H9 (cell line): Measurements from ENCODE around the gene LAMB4. TPM values are rescaled to one million over a fixed set of nuclear protein-coding genes. Genes with fewer than 3 reads are reported as not detected.

Experiments used
- DNase-seq: peaks from one replicate; pipeline ENCODE4 v3.0.0-alpha.2; 2017
- H2AFZ ChIP-seq: one replicate; pipeline ENCODE4 v1.6.1; 2013; ENCODE audit warnings: mild to moderate bottlenecking, low read length, control low read depth, moderate library complexity
- H2AK5ac ChIP-seq: 2 replicates; pipeline ENCODE4 v1.6.1; 2013; ENCODE audit warnings: low read length, control low read depth, mixed read lengths; ENCODE audit not compliant: insufficient read length
- H2BK120ac ChIP-seq: one replicate; pipeline ENCODE4 v1.6.1; 2013; ENCODE audit warnings: low read depth, mild to moderate bottlenecking, low read length, control low read depth, inconsistent platforms; ENCODE audit not compliant: poor library complexity, severe bottlenecking
- H2BK12ac ChIP-seq: 2 replicates; pipeline ENCODE4 v1.6.1; 2013; ENCODE audit warnings: low read length, control low read depth, mixed read lengths, low read depth; ENCODE audit not compliant: insufficient read length
- H2BK15ac ChIP-seq: 2 replicates; pipeline ENCODE4 v1.6.1; 2013; ENCODE audit warnings: low read depth, low read length, control low read depth
- H2BK20ac ChIP-seq: one replicate; pipeline ENCODE4 v1.6.1; 2013; ENCODE audit warnings: low read depth, mild to moderate bottlenecking, low read length, control low read depth, inconsistent platforms; ENCODE audit not compliant: poor library complexity, severe bottlenecking
- H2BK5ac ChIP-seq: 2 replicates; pipeline ENCODE4 v1.6.1; 2013; ENCODE audit warnings: low read length, control low read depth, mixed read lengths; ENCODE audit not compliant: insufficient read length
- H3K14ac ChIP-seq: 2 replicates; pipeline ENCODE4 v1.6.1; 2013; ENCODE audit warnings: low read length, control low read depth; ENCODE audit not compliant: insufficient read depth
- H3K18ac ChIP-seq: 2 replicates; pipeline ENCODE4 v1.6.1; 2013; ENCODE audit warnings: low read depth, mild to moderate bottlenecking, mixed read lengths, low read length, control low read depth; ENCODE audit not compliant: insufficient read length
- H3K23ac ChIP-seq: 2 replicates; pipeline ENCODE4 v1.6.1; 2013; ENCODE audit warnings: low read length, control low read depth, mixed read lengths, low read depth; ENCODE audit not compliant: insufficient read length
- H3K23me2 ChIP-seq: 2 replicates; pipeline ENCODE4 v1.6.1; 2013; ENCODE audit warnings: low read depth, mild to moderate bottlenecking, mixed read lengths, low read length, control low read depth; ENCODE audit not compliant: insufficient read length, poor library complexity, severe bottlenecking
- H3K27ac ChIP-seq: 2 replicates; pipeline ENCODE4 v1.5.1; 2013; ENCODE audit warnings: low read length, control low read depth, mixed read lengths, low read depth; ENCODE audit not compliant: insufficient read length
- H3K27me3 ChIP-seq: 2 replicates; pipeline ENCODE4 v1.6.1; 2013; ENCODE audit warnings: low read length, control low read depth, inconsistent platforms; ENCODE audit not compliant: insufficient read depth
- H3K4ac ChIP-seq: 2 replicates; pipeline ENCODE4 v1.6.1; 2013; ENCODE audit warnings: low read depth, mild to moderate bottlenecking, control low read depth, inconsistent platforms, low read length, moderate library complexity
- H3K4me1 ChIP-seq: 2 replicates; pipeline ENCODE4 v1.6.1; 2013; ENCODE audit warnings: low read length, control low read depth, inconsistent platforms; ENCODE audit not compliant: insufficient read depth
- H3K4me2 ChIP-seq: 2 replicates; pipeline ENCODE4 v1.6.1; 2013; ENCODE audit warnings: low read length, control low read depth, mixed read lengths; ENCODE audit not compliant: insufficient read length, insufficient read depth
- H3K56ac ChIP-seq: 2 replicates; pipeline ENCODE4 v1.6.1; 2013; ENCODE audit warnings: low read depth, mild to moderate bottlenecking, mixed read lengths, low read length, control low read depth; ENCODE audit not compliant: insufficient read length
- H3K79me1 ChIP-seq: 2 replicates; pipeline ENCODE4 v1.6.1; 2013; ENCODE audit warnings: low read depth, mild to moderate bottlenecking, moderate library complexity, low read length, control low read depth, inconsistent platforms; ENCODE audit not compliant: insufficient read depth, poor library complexity, severe bottlenecking
- H3K79me2 ChIP-seq: 2 replicates; pipeline ENCODE4 v1.6.1; 2013; ENCODE audit warnings: low read length, control low read depth, inconsistent platforms; ENCODE audit not compliant: insufficient read depth
- H3K9ac ChIP-seq: 2 replicates; pipeline ENCODE4 v1.6.1; 2013; ENCODE audit warnings: low read length, control low read depth, mixed read lengths; ENCODE audit not compliant: insufficient read length; ENCODE audit errors: extremely low read depth
- H3K9me3 ChIP-seq: one replicate; pipeline ENCODE4 v1.6.1; 2013; ENCODE audit warnings: low read depth, low read length, inconsistent platforms; ENCODE audit not compliant: control insufficient read depth
- H3T11ph ChIP-seq: one replicate; pipeline ENCODE4 v1.6.1; 2013; ENCODE audit warnings: mild to moderate bottlenecking, low read length, control low read depth, inconsistent platforms
- H4K20me1 ChIP-seq: one replicate; pipeline ENCODE4 v1.6.1; 2013; ENCODE audit not compliant: control insufficient read depth, insufficient read length, insufficient read depth
- H4K5ac ChIP-seq: 2 replicates; pipeline ENCODE4 v1.6.1; 2013; ENCODE audit warnings: low read depth, mild to moderate bottlenecking, mixed read lengths, low read length, control low read depth; ENCODE audit not compliant: insufficient read length
- H4K8ac ChIP-seq: replicated peaks from 2 replicates; pipeline ENCODE4 v1.6.1; 2013; ENCODE audit warnings: low read length, control low read depth, mixed read lengths, low read depth; ENCODE audit not compliant: insufficient read length
- H4K91ac ChIP-seq: 2 replicates; pipeline ENCODE4 v1.6.1; 2013; ENCODE audit warnings: low read depth, mild to moderate bottlenecking, moderate library complexity, mixed read lengths, low read length, control low read depth; ENCODE audit not compliant: insufficient read length
- H3K27ac Mint-ChIP-seq, 3 experiments: 2 replicates in 2 of 3; 3 replicates in 1 of 3; pipeline ENCODE4 v1.8.0; 2020 to 2021; ENCODE audit warnings: mixed read lengths in 3 of 3, mild to moderate bottlenecking in 1 of 3, moderate library complexity in 1 of 3
- H3K27me3 Mint-ChIP-seq: 2 replicates; pipeline ENCODE4 v1.8.0; 2021; ENCODE audit warnings: low read depth, mild to moderate bottlenecking, moderate library complexity, mixed read lengths
- H3K36me3 Mint-ChIP-seq, 3 experiments: 2 replicates in 2 of 3; 3 replicates in 1 of 3; pipeline ENCODE4 v1.8.0; 2020 to 2021; ENCODE audit warnings: low read depth in 3 of 3, mixed read lengths in 3 of 3; ENCODE audit not compliant: insufficient read depth in 1 of 3
- H3K4me1 Mint-ChIP-seq, 2 experiments: 2 replicates each; pipeline ENCODE4 v1.8.0; 2020; ENCODE audit warnings: mixed read lengths in 2 of 2
- H3K4me3 Mint-ChIP-seq, 2 experiments: 2 replicates in 1 of 2; 3 replicates in 1 of 2; pipeline ENCODE4 v1.8.0; 2020 to 2021; ENCODE audit warnings: mild to moderate bottlenecking in 2 of 2, mixed read lengths in 2 of 2, moderate library complexity in 1 of 2
- H3K9me3 Mint-ChIP-seq, 2 experiments: 2 replicates in 1 of 2; 3 replicates in 1 of 2; pipeline ENCODE4 v1.8.0; 2020; ENCODE audit warnings: mild to moderate bottlenecking in 2 of 2, mixed read lengths in 2 of 2, moderate library complexity in 1 of 2
- CTCF ChIP-seq: fragments of 200-600 bp; sonication (generic); conservative IDR thresholded peaks from 3 replicates; pipeline ENCODE4 v1.8.0; 2021; ENCODE audit warnings: antibody characterized with exemption, mild to moderate bottlenecking
- WGBS: extraction: QIAGEN DNeasy Blood & Tissue Kit; methylation state at CpG from one replicate; pipeline ENCODE4 v1.1.7; 2013; ENCODE audit warnings: missing lambda C conversion rate, low lambda C conversion rate, mixed read lengths; ENCODE audit not compliant: insufficient read length; ENCODE audit errors: extremely low coverage; 5-methylcytosine and 5-hydroxymethylcytosine counted together
- total RNA-seq: library from RNA; stranded (reverse); gene quantifications from 2 replicates; pipeline ENCODE4 v1.2.1, GENCODE V29; 2021

The LAMB4 gene
- total RNA-seq, 1 experiment from 2014 or later, result not detected

- H3K23ac ChIP-seq, result no peak overlapping the region
- H3K9ac ChIP-seq, result no peak overlapping the region
- no peak overlapping the region for H3K4me2 ChIP-seq
- H3T11ph ChIP-seq, result no peak overlapping the region
- no peak overlapping the region for H3K14ac ChIP-seq
- H2AK5ac ChIP-seq, result no peak overlapping the region
- H4K8ac ChIP-seq, result no peak overlapping the region
- H3K18ac ChIP-seq, result no peak overlapping the region
- Mint-ChIP-seq H3K4me3 (no peak overlapping the region), H3K27ac (no peak overlapping the region), H3K4me1 (no peaks in the 10 kb centered on the region), H3K9me3 (no peaks in the 10 kb centered on the region), H3K36me3 (no peaks in the 10 kb centered on the region), H3K27me3 (no peaks in the 10 kb centered on the region; the same call in 1 of the 2 replicates)
- TF ChIP-seq CTCF, result no peak
- no peaks in the 10 kb centered on the region for H3K9me3 ChIP-seq
- no peak for DNase-seq
- no peak overlapping the region for H3K27ac ChIP-seq
- H2BK120ac ChIP-seq, result no peak overlapping the region
- no peaks in the 10 kb centered on the region for H3K4me1 ChIP-seq
- no CpG with 5 or more reads among the region's 3 CpGs for WGBS
- no peak overlapping the region for H2BK5ac ChIP-seq
- no peak overlapping the region for H3K4ac ChIP-seq
- H2BK15ac ChIP-seq, result no peak overlapping the region
- H2AFZ ChIP-seq, result no peak overlapping the region
- H3K23me2 ChIP-seq, result no peaks in the 10 kb centered on the region
- H2BK20ac ChIP-seq, result no peak overlapping the region
- no peaks in the 10 kb centered on the region for H4K20me1 ChIP-seq
- no peak overlapping the region for H4K5ac ChIP-seq
- no peaks in the 10 kb centered on the region for H3K79me1 ChIP-seq
- H3K56ac ChIP-seq, result no peak overlapping the region
- H2BK12ac ChIP-seq, result no peak overlapping the region
- no peaks in the 10 kb centered on the region for H3K79me2 ChIP-seq
- H3K27me3 ChIP-seq, result no peaks in the 10 kb centered on the region
- no peak overlapping the region for H4K91ac ChIP-seq
Measured at GRCh38 chr7:108120933-108121332, 9.2 kb downstream of the LAMB4 start.
